HG02763 (cell line): ENCODE results near the gene LCOR.
A peak's percentile ranks its signal among the peaks of the same experiment; 100 is the strongest.

Experiments used
- ATAC-seq: cut with Tn5 transposase; IDR thresholded peaks from one replicate; pipeline ENCODE4 v1.9.1; 2021; ENCODE audit warnings: mild to moderate bottlenecking, moderate library complexity; ENCODE audit not compliant: unreplicated experiment

LCOR gene

DNA sequence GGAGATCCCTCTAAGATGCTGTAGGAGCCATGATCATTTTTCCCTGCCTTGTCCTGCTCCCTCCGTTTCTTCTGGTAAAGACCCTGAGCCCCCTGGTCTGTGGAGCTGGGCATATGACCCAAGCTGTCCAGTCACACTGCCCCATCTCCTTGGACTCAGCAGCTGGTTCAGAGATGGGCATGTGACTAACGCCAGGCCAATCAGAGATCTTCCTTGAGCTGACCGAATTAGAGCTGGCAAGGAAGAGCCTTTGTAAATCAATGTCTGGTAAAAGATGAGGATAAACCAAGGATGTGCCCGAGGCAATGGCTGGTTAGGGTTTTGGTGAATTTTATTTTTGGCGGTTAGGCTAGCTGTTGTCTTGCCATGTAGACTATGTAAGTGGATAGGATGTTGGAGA is 173.3 kb downstream of the LCOR start:
- ATAC-seq, result no peak

DNA sequence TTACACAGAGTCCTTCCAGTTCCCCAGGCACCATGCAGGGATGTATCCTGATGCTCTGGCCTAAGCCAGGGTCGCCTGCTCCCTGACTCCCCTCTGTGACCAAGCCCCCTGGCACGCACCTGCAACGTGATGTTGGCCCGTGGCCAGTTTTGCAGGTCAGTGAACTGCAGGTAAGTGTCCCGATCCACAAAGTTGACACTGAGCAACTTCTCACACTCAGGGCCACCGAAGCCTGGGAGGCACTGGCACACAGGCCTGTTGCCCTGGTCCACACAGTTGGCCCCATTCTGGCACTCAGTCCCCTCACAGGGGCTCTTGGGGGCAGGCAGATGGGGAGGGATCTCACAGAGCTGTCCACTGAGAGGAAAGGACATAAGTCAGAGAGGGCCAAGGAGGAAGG is 174.3 kb downstream of the LCOR start:
- no peak for ATAC-seq

DNA sequence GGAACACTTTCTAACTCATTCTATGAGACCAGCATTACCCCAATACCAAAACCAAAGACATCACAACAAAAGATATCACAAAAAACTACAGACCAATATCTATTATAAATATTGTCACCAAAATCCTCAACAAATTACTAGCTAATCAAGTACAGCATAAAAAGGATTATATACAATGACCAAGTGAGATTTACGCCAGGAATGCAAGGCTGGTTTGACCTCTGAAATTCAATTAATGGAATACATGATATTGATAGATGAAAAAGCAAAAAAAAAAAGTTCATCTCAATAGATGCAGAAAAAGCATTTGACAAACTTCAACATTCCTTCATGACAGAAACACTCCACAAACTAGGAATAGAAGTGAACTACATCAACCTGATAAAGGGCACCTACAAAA is 175.3 kb downstream of the LCOR start:
- no peak for ATAC-seq

DNA sequence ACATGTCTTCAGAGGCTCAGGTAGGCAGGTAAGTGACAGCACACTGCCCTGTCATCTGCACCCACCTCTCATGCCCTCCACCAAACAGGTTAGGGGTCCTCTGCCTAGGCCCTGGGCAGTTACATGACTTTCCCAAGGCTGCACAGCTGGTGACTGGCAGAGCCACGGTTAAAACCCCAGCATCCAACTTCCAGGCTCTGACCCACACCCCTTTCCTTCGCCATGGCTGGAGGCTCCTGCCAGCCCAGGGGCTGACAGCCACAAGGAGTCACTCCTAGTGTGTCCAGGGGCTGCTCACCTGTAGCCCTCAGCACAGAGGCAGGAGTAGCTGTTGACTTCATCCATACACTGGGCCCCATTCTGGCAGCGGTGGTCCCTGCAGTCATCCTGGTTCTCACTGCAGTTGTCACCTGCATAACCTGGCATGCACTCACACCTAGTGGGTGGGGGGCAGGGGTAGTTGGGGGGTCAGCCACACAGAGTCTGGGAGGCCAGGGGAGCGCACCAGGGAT is 178.7 kb downstream of the LCOR start:
- no peak for ATAC-seq

DNA sequence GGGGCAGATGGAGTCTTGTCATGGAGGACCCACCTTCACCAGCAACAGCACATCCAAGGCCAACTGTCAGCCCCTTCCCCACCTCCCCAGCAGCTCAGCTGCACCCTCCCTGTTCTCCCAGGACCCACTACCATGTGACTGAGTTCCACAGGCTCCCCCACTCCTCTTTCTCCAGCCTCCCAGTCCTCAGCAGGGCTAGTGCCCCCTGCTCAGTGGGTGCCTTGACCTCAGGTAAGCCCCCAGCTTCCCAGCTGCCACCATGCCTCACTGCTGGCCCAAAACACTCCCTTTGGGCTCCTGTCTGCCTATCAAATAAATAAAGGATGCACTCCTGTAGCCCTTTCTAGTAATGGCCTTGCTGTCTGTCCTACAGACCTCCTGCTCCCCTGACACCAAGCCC is 179.3 kb downstream of the LCOR start:
- ATAC-seq, result no peak

DNA sequence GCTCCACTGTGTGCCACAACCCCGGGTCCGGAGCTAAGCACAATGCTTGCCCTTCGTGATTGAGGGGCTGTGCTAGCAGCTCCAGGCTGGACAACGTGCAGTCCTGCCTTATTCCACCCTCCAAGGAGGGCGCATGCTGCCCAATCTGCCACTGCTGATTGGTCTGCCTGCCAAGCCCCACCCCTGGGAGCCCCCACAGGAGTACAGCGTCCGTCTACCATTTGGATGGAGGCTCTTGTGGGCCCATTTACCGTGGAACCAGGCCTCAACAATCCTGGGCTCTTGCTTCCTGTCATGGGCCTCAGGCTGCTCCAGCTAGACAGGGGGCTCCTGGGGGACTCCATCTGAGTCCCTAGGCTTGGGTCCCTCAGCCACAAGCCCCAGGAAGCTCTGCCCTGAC is 180.4 kb downstream of the LCOR start:
- ATAC-seq, result no peak

DNA sequence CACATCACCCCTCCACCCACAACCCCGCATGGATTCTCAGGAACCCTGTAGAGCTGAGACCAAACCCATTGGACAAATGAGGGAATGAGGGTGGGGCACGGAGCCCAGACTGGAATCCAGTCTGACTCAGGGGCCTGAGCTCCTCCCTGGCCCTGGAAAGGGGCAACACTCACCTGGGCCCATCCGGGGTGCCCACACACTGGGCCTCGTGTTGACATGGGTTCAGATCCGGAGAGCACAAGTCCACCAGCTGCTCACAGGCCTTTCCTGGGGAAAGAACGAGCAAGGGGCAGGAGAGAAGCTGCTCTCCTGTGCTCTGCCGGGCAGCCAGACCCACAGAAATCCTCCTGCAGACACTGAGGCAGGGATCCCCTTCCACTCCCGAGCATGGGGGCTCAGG is 181.5 kb downstream of the LCOR start:
- ATAC-seq, result no peak

DNA sequence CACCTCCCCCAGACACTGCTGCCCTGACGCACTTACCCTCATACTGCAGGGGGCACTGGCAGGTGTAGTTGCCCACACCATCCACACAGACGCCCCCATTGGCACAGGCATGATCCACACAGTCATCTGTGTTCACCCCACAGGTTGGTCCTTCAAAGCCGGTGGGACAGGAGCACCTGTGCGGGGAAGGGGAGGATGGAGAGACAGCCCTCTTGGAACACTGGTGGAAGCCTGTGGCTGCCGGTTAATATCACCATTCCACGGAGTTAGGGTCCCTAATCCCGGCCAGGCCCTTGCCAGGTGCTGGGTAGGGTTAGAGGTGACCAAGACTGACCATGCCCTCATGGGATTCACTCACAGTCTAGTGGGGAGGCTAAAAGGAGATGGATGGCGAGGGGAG is 181.9 kb downstream of the LCOR start:
- ATAC-seq, result no peak

DNA sequence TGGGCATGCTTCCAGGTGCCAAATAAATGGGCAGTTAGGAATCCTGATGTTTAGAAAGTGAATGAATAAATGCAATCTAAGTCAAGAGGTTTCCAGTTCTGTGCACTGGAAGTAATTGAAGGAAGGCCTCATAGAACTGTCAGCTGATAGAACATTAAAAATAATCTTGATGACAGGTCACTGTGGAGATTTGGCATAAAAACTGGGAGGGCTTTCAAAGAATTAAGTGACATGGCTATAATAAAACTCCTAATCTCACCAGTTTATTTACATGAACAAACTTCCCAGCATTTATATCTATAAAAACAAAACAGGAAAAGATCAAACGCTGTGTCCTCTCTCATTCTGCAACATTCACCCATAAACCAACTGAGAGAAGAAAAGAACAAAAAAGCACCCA is 183.1 kb downstream of the LCOR start:
- ATAC-seq, result no peak

DNA sequence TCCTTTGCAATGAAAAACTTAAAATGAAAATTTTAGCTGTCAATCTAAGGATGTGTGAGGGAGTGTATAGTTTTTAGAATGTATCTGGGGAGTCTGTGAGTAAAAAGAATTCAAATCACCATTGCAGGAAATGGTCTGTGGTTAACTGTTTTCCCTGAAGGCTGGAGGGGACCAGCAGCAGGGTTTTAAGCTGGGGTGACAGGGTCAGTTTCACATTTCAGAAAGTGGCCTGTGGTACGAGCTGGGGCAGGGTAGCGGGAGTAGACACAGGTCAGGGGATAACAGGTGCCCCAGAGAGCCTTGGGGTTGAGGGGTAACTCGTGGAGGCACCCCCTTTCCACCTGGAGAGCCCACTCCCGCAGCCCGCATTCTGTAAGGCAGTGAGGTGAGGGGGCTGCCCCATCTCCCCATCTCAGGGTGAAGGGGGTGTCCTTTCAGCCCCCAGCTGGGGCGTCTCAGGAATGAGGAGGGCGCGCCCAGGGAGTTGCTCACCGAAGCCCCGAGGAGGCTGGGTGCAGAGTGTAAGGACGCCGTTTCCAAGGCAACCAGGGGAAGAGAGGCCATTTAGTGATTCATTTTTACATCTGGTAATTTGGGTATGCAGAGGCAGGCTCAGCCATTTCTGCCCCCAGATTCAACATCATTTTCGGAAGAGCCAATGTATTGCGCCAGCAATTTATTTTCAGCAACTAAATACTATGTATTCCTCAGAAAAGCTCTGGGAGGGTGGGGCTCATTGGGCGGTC is 184.8 kb downstream of the LCOR start:
- ATAC-seq, result peak; percentile 67

DNA sequence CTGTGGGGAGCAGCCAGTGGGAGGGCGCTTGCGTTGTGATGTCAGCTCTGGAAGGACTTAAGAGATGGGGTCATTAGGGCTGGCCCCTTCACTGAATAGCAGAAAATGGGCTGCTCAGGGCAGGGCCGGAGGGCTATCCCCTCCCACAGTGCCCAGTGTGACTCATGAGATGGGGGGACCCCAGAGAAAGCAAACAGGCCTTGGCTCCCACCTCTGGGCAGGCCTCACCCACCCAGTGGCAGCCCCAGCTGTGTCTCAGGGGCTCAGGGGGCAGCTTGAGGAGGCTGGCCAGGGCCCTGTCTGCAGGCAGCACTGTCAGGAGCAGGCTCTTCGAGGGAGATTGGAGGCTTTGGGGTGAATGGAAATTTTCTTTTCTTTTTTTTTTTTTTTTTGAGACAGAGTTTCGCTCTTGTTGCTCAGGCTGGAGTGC is 185.4 kb downstream of the LCOR start:
- no peak for ATAC-seq

DNA sequence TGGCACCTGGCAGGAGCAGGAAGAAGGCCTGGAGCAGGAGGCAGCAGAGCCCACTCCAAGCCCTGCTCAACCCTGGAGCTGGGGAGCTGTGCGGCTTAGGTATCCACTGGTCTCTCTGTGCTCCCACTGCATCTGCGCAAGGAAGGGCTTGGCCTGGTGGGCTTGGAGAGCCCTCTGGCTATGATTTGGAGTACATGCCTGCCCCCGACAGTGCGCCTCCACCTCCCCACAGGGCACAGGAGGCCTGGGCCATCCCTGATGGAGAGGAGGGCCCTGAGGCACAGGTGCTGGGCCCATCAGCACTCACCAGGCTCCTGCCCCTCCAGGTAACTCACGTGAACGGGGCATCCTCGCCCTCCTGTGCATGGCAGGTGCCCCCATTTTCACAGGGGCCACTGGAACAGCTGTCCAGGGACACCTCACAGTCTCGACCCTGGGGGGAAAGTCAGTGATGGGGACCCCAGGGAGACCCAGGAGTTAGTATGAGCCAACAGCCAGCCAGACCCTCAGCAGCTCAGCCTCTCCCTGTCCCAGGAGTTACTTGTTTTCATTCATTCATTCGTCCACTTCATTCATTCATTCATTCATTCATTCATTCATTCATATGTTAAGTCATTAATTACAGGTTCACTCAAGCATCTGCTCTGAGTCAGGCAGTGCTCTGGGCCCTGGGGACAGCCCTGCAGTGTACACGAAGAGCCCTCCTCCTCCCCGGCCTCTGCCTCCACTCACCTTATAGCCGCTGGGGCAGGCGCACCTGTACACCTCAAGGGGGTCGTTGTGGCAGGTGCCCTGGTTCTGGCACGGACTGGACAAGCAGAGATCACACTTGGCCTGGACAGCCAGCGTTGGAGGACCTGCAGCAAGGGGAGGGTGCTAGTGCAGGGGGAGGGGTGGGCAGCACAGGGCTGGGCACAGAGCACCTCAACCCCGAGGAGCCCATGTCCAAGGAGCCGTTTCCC is 186.4 kb downstream of the LCOR start:
- ATAC-seq, result no peak

DNA sequence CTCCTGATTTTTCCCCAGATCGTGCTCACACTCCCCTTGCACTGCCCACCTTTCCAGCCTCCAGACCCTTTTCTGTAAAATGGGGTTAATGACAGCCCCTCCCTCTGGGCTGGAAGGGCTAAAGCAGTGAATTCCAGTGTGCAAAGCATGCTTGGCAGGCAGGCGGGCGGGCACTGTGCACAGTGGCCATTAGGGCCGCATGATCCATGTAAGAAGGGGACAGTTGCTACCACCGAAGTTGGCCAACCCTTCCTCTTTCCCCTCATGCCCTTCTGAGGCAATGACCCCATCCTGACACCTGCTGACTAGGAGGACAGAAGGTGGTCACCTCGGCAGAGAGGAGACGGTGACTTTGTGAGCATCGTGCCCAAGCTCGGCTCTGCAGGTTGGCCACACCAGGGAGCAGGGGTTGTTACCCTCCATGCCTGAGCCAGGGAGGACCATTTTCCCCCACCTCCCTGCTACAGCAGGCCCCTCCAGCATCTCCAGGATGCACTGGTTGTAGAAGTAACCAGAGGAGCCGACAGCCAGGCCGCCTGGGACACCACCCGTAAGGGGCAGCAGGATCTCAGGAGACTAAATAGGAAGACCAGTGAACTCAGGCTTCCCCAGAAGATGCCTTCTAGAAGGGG is 187.2 kb downstream of the LCOR start:
- no peak for ATAC-seq

DNA sequence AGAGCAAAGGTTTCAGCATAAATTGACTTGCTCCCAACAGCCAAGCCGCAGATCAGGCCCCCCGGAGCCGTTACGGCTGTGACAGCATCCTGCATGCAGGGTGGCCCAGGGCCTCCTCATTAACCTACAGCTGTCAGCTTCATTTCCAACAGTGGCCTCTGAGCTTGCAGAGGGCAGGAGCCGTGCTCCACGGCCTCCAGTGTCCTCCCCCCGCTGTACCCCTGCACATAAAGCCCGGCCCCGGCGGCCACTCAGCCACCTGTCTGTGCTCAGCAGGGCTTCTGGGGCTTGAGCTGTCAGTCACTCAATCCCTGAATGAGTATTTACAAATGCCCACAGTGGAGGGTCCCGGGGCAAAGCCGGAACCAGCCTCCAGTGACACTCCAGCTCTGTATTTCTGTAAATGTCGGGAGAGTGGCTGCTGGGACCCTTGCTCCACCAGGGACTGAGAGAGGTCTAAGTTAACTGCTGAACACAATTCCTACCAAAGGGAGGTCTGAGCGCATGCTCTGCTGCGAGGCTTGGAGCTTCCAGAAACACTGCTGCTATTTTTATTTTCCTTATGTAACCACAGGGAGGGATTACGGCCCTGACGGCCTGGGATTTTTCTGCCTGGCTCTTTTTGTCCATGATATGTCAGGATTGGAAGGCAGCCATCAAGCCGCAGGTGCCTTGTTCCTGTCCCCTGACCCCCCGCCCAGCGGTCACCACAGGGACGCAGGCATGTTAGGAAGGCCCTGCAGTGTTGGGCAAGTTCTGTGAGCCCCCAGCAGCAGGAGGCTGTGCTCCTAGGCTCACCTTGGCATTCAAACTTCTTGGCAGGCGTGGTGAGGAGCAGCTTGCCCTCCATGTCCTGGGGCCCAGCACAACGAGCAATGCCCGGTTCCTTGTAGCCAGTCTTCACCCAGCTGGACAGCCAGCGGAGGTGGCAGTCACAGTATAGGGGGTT is 188.6 kb downstream of the LCOR start:
- ATAC-seq, result no peak

DNA sequence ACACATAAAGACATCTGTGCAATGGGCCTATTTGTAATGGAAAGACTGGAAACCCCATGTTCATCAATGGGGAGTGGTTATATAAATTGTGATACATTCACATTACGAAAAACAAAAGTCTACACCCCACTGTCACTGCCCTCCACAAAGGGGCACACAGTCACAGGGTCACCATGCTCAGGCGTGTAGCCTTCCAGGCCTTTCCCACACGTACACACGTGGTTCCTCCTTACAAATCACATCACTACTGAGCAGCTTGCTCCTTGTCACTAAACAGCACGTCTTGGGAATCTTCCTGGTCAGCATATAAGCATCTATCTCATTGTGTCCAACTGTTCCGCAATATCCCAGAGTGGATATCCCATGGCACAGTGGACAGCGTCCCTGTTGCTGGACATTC is 190.5 kb downstream of the LCOR start:
- ATAC-seq, result no peak

DNA sequence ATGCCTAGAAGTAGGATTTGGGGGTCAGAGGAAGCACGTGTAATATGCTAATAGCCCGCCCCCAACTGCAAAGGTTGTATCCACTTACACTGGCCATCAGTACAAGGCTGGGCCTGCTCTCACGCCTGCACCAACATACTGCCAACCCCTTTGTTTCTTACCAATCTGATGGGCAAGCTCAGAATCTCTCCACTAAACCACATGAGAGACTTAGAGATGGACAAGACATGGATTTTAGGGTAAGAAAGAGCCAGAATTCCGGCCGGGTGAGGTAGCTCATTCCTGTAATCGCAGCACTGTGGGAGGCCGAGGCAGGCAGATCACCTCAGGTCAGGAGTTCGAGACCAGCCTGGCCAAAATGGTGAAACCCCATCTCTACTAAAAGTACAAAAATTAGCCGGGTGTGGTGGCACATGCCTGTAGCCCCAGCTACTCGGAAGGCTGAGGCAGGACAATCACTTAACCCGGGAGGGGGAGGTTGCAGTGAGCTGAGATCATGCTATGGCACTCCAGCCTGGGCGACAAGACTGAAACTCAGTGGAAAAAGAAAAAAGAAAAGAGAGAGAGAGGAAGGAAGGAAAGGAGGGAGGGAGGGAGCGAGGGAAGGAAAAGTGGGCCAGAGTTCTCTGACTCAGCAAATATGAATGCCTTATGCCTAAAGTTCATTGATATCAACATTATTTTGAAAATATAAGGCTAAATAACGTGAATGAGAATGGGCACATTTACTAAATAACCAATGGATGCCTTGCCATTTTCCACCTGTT is 191.5 kb downstream of the LCOR start:
- no peak for ATAC-seq

DNA sequence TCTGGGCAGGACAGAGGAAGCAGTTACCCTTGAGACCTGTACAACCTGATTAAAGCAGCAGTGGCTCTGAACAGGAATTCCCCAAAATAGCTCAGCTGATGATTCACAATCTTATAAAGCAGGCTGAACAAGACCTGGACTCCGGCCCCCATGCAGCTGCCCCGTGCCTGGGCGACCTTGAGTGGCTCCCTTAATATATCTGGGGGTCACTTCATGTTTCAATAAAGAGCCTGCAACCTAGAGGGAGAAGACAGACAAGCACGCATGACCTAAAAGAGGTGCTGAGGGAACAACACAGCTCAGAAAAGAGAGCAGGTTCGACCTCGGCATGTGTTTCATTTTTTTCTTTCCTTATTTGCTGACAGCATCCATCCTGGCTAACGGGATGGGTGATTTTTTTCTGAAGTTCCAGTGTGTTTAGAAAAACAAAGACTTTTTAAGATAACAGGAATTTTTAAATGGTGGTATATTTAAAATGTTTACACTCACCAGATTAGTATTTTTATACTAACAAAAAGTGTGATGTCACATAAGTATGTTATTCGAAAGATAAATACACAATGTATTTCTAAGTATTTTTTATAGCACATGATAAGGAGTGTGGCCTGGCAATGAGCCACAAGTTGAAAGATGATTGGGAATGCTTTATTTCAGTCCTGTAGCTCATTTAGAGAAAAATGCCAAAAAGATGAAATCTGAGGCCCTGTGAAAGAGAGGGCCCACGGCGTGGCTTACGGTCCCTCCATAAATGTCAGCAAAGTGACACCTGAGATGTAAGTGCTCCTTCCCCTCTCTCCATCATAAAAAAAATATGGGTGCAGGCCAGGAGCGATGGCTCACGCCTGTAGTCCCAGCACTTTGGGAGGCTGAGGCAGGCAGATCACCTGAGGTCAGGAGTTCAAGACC is 192.3 kb downstream of the LCOR start:
- ATAC-seq, result no peak

DNA sequence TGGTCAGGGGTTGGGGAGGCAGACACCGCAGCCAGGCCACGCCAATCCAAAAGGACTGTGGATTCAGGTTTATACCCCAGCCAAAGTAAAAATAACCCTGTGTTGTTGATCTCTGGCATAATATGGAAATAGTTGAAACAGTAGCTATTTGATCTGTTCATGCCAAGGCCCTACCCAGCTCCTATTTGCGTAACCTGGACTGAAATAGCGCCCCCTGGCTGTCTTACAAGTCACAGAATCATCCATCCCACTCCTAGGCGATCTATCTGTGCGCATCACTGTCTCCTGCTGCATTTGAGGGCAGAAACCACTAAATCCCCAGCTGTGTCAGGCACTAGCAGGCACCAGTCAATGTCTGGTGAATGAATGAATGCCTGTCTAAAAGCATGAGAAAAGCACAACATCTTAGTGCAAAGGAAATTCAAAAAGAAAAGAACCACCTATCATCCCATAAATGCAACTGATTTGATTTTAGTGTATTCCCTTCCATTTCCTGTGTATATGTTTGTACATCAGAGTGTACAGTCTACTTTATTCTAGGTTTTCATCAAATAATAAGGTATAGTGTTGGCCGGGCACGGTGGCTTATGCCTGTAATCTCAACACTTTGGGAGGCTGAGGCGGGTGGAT is 193.6 kb downstream of the LCOR start:
- ATAC-seq, result no peak
